Superior temporal gyrus (tissue), 1 donor: Measurements from ENCODE around the gene NIPAL4.
"Not testable (repeated sequence)": the region's sequence is repeated elsewhere in the genome, so short reads cannot be mapped to it uniquely, and the experiment has no call there.

Experiments used
- DNase-seq: peaks from one replicate; pipeline ENCODE4 v3.0.0-alpha.2; 2016; ENCODE audit errors: extremely low spot score

NIPAL4 gene

DNA sequence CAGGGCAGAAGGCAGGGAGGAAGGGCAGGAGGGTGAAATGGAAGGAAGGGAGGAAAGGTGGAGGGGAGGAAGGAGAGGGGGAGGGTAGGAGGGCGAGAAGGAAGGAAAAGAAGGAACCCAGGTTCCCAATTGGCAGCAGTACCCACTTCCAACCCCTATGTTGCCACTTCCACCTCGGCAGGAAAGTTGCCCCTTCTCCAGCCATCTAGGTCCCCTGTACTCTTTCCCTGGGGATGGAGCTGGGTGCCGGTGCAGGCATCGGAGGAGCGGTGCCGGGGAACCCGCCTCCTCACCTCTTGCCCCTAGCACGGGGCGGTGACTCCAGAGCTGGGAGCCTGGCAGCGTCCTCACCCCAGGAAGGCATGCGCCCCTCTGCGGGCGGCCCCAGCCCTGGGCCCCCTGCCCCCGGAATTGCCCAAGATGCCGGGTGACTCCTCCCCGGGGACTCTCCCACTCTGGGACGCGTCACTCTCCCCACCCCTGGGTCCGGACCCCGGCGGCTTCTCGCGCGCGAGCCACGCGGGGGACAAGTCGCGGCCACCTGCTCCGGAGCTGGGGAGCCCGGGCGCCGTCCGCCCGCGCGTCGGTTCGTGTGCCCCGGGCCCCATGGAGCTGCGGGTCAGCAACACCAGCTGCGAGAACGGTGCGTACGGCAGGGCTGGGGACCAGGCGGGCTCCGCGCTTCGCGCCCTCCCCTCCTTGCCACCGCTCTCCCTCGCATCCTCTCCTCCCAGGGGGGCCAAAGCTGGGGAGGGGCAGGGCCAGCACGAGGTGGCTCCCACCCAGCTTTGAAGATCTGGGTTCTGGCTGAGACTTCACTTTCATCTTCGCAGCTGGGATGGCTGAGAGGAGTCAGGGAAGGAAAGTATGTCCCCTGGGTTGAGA lies at the start of gene NIPAL4:
Gene NIPAL4 (plus strand): TSS at position 499 of the 885 bp plus-strand sequence. CDS start 108 bp downstream, at position 607.
- no peak for DNase-seq

DNA sequence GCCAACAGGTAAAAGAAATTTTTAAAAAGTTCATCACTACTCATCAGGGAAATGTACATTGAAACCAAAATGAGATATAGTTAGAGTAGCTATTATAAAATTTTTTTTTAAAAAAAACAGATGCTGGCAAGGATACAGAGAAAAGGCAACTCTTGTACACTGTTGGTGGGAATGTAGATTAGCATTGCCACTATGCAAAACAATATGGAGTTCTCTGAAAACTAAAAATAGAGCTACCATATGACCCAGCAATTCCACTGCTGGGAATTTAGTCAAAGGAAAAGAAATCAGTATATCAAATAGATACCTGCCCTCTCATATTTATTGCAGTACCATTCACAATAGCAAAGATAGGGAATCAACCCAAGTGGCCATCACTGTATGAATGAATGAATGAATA lies 44.2 kb upstream of the NIPAL4 start:
- DNase-seq: no peak

DNA sequence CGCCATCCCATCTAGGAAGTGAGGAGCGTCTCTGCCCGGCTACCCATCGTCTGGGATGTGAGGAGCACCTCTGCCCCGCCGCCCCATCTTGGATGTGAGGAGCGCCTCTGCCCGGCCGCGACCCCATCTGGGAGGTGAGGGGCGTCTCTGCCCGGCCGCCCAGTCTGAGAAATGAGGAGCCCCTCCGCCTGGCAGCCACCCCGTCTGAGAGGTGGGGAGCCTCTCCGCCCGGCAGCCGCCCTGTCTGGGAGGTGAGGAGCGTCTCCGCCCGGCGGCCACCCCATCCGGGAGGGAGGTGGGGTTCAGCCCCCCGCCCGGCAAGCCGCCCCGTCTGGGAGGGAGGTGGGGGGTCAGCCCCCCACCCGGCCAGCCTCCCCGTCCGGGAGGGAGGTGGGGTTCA lies 40.5 kb upstream of the NIPAL4 start:
- not testable (repeated sequence) for DNase-seq

DNA sequence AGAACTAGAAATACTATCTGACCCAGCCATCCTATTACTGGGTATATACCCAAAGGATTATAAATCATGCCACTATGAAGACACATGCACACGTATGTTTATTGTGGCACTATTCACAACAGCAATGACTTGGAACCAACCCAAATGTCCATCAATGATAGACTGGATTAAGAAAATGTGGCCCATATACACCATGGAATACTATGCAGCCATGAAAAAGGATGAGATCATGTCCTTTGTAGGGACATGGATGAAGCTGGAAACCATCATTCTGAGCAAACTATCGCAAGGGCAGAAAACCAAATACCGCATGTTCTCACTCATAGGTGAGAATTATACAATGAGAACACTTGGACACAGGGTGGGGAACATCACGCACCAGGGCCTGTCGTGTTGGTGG lies 30.1 kb upstream of the NIPAL4 start:
- DNase-seq: not testable (repeated sequence)

DNA sequence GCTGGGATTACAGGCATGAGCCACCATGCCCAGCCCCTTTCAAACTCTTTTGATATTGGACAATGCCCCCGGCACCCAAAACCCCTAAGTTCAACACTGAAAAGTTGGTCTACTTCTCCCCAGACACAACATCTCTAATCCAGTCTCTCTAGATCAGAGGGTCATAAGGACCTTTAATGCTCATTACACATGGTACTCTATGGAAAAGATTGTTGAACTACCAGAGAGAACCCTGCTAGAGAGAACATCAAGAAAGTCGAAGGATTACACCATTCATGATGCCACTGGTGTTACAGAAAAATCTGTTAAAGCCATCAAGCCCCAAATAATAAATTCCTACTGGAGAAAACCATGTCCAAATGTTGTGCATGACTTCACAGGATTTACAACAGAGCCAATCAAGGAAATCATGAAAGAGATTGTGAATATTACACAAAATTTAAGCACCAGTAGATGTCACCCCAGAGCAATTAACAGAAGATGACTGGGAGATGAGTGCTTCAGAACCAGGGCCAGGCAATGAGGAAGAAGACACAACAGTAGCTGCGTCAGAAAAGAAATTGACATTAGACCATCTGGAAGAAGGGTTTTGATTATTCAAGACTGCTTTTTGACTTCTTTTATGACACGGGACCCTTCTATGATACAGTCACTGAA lies 28.3 kb upstream of the NIPAL4 start:
- DNase-seq: peak; percentile 95

DNA sequence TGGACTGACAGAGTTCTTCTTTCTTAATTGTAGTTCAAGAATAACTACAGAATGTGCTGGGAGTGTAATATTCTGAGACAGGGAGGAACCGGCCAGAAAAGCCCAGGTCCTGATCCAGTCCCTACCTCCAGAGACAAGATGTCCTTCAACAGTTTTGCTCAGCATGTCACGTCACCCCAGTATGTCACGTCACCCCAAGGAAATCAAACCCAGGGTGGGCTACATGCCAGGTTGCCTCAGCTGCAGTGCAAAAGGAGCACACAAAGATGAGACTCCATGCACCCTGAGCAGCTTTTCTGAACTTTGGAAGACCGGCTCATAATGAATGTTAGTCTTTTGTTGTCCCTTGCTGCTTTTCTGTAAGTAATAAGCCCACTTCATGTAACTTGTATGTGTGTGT lies 25.9 kb upstream of the NIPAL4 start:
- DNase-seq: no peak

DNA sequence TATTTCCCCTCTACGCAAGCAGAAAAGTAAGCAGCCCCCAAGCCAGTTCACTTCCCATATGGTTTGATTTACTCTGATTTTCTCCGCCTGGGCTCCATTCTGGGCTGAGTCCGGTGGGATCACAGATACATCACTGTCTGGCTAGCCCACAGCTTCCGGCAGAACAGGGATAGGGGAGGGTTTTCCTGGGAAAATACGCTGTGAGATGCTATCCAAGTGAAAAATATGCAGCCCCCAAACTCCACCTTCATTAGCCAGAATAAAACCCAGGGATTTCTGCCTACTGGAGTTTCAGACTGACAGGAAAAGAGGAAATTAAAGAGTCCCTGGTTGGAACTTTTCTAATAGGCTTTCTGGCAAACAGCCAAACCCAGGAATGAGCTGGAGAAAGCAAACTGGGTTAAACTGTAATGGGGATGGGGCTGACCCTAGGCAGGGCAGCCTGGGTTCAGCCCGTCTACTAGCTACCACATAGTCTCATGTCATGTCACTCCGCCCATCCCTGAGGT lies 16.9 kb upstream of the NIPAL4 start:
- peak; percentile 7 for DNase-seq

DNA sequence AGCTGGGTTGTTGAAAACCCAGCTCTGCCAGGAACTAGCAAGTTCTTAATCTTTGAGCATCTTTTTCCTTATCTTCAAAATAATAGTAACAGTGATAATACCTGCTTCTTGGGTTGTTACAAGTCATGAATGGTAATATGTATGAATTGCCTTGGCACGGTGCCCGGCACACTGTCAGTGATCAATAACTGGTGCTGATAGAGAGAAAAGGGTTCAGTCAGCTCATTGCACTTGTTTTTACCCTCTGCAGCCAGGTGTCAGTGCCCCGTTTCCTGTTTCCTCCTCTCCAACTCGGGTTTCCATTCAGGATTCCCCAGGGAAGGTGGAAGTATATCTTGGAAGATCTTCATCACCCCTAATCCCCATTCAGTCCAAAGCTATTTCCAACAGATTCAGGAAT lies 15.8 kb upstream of the NIPAL4 start:
- DNase-seq: no peak

DNA sequence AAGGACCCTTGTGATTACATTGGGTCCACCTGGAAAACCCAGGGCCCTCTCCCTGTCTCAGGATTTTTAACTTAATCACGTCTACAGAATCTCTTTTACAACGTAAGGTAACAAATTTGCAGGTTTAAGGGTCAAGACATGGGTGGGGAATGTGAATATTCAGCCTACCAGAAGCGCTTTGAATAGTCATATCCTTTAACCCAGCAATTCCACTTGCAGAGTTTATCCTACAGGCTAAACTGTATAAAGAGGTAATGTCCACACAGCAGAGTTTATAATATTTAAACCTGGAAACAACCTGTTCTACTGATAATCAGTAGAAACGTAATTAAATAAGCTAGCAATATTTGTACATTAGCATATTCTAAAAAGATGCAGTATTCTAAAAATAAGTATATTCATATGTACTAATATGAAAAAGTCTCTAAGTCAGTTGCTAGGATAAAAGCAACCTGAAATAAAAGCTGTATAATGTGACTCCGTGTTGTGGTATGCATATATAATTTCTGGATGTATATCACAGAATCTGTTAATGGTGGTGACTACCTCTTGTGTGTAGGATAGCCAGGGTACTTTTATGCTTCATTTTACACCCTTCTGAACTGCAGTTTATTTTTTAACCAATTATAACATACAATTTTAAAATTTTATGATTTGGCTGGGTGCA lies 14.1 kb upstream of the NIPAL4 start:
- no peak for DNase-seq

DNA sequence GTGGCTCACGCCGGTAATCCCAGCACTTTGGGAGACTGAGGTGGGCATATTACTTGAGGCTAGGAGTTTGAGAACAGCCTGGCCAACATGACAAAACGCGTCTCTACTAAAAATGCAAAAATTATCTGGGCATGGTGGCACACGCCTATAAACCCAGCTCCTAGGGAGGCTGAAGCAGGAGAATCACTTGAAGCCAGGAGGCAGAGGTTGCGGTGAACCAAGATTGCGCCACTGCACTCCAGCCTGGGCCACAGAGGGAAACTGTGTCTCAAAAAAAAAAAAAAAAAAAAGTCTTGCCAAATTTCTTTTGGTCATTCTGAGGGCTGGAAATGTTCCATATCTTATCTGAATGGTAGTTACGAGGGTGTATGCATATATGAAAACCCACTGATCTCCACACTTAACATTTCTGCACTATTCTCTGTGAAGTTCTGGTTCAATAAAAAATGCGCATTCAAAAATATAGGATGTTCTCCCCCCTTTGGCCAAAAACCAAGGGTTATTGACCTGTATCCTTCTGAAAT lies 13.5 kb upstream of the NIPAL4 start:
- no peak for DNase-seq

DNA sequence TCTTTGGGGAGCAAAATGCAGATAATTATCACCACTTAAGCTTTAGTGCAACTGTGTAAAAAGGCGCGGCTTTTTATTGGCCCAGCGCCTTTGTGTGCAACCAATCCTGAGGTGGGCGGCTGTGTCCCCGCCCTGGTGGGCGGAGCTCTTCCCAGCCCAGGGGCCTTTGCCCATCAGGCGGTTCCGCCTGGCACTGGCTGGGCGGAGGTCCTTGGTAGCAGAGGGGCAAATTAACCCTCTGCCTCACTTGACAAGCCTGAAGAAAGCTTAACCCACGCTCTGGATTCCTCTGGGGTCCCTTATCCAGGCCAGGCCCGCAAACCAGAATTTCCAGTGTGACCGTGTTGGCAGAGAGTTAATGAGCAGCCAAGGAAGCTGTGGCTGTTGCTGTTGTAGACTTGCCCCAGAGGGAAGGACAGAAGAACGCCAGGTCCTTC lies 12.8 kb upstream of the NIPAL4 start:
- no peak for DNase-seq

DNA sequence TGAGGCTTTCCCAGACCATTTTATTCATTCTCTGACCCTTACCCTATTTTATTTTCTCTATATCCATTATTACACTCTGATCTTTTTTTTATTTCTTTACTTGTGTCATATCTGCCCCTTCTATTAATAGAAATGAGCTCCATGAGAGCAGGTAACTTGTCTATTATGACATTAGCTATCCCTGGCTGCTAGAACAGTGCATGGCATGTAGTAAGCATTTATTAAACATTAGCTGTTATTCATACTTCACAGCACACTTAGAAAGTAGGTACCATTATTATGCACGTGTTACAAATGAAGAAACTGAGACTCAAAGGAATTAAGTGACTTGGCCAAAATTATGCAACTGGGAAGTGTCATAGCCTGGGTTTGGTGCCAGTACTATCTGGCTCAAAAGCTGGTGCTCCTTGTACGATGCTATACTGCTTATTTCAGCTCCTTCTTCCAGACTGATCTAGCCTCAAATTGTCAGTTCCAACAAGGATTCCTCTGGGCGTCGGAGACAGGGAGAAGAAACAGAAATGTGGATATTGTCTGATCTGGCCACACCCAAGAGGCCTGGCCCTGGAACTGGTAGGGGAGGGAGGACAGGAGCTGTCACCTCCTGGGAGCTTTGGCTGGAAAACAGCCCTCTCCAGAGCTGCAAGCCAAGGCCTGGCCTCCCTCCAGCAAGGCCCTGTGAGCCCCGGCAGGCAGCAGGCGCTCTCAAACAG lies 10.8 kb upstream of the NIPAL4 start:
- DNase-seq: no peak

DNA sequence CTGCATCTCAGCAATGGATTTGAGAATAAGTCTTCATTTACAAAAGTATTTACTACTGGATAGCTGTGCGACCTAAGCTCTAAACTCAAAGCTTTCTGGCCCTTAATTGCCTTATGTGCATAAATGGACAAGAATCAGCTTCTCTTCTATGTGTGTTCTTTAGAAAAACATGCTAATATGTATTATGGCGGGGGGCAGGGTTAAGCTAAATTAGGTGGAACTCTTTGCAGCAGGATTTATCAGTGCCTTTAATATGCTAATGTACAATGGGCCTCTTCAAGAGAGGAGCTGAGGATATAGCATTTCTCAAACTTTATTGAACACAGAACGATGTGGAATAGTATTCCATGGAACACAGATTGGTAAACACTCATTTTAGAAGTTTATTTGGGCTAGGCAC lies 10.0 kb upstream of the NIPAL4 start:
- DNase-seq: no peak

DNA sequence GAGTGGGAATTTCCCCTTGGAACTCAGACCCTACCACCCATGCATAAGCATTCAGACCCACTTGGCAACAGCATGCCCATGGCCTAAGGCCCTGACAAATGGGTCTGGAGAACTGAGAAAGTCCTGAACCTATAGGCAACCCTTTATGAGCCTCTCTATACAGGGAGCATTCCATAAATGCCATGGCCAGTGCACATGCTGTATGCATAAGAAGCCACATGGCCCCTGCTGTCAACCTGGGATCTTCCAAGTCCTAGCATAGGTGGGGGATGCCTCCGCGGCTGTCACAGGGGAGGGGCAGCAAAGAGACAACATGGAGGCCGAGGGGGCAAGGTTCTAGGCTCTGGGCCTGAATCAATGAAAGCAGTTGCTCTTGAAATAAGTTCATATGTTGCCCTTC lies 8.2 kb upstream of the NIPAL4 start:
- no peak for DNase-seq

DNA sequence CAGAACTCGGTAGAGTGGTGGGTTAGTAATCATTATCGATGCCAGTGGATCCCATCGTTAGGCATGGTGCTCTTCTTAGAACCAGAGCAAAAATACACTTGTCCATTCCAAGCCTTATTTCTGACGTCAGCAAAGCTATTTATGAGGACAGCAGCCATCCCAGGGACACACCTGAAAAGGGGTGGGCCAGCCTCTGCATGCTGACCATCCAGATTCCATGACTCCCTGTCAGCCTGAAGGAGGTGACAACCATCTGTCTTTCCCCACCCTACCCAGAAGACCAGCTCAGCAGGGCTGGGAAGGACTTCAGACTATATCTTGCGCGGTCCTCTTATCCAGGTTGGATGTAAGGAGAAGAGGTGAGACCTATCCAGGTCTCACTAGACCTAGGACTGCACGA lies 5.7 kb upstream of the NIPAL4 start:
- no peak for DNase-seq

DNA sequence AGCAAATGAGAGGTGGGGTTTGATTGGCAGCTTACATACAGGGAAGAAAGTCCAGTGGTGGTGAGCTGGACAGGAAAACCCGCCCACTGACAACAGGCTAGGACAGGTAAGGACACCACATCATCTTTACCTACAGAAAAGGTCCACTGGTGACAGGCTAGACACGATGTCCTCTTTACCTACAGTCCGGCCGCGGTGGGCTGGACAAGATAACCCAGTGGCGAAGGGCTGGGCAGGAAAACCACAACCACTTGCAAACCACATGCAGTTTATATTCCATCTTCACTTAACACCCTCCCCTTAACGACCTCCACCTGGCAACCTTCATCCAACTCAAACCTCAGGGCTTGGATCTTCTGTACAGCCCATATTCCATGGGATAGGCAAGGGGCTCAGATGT lies 5.0 kb upstream of the NIPAL4 start:
- DNase-seq: no peak

DNA sequence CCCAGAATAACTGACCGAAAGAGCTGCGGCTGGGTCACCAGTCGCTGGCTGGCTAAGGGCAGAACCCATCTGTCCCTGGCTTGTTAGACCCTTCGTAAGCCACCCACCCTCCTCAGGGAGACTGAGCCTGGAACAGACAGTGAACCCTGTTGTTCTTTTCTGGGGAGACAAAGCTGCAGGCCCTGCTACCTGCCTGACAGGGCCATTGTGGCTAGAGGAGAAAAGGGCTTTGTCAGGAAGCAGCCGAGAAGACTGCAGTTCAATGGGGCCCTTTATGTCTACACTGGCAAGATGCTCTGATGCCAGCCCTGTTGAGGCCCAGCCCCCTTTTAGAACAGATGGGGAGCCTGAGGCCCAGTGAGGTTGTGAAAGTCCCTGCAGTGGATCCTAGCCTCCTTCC lies 3.7 kb upstream of the NIPAL4 start:
- peak; percentile 97 for DNase-seq

DNA sequence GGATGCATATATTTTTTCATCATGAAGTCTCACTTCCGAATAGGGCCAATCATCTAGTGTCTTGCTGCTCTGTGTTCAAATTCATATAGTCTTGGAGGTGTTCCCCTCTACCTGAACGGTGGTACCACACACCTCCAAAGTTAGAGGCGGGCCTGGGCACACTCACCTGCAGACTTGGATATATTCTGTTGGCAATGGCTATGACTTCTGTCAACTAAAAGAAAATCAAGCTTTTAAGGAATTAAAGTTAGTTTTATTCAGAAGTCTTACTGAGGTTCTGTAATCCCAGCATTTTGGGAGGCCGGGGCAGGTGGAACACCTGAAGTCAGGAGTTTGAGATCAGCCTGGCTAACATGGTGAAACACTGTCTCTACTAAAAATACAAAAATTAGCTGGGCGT lies 2.6 kb upstream of the NIPAL4 start:
- no peak for DNase-seq

DNA sequence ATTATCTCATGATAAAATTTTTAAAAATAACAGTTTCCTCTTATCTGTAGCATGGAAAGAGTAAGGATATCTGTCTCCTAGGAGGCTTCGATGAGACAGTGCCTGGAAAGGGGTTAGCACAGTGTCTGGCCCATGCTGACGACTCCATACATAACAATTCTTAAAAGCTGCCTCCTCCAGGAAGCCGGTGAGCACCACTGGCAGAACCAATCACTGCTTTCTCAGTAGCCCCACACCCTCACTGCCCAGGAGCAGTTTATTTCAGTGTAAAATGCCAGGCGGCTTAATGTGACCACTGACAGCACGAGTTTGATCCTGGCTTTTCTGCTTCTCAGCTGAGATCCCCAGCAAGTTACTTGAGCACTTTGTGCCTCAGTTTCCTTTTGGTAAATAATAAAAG lies 1.2 kb upstream of the NIPAL4 start:
- DNase-seq: no peak

DNA sequence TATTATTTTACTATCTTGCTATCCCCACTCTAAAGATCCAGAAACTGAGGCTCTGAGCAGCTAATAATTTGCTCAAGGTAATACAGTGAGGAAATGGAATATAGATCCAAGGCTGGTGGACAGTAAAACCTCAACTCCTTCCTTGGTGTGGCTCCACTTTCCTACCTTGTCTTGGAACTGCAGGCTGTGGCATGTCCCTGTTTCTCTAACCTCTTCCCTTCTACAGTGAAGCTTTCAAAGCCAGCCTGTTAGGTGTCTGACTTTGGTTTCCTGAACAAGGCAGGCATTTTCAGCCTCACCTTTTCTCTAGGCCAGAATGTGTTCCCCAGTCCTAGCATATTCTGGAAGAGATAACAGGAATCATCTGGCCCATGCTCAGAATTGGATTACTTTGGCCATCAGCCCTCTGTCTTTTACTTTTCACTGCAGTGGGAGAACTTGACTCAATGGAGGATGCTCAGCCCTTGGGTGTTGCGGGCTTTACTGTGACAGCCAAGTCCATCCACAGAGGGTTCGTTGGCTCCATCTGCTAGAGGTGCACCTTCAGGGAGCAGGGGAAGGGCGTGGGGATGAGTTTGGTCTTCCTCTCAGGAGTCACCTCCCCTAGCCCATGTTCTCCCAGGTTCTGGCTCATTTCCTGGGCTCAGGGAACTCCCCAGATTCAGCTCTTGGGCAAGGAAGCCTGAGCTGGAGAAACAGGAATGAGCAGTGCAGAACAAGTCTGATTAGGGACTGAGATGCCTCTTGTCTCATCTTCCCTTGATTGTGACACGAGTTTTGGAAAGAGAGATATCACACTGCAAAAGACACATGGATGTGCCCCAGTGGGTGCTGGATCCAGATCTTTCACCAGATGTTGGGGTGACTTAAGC lies 1.1 kb downstream of the NIPAL4 start:
- DNase-seq: no peak

DNA sequence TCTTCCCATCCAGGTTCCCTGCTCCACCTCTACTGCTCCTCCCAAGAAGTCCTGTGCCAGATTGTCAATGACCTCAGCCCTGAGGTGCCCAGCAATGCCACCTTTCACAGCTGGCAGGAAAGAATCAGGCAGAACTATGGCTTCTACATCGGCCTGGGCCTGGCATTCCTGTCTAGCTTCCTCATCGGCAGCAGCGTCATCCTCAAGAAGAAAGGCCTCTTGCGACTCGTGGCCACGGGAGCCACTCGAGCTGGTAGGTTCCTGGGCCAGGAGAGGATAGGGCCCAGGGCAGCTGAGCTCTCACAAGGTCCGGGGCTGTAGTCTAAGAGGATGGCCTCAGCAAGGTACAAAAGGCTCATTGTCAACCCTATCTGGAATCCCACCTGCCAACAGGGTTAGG lies 3.1 kb downstream of the NIPAL4 start:
- no peak for DNase-seq
